Measurements from ENCODE around the gene CFAP77.
"Not testable (repeated sequence)": the region's sequence is repeated elsewhere in the genome, so short reads cannot be mapped to it uniquely, and the experiment has no call there.

CFAP77 gene

DNA sequence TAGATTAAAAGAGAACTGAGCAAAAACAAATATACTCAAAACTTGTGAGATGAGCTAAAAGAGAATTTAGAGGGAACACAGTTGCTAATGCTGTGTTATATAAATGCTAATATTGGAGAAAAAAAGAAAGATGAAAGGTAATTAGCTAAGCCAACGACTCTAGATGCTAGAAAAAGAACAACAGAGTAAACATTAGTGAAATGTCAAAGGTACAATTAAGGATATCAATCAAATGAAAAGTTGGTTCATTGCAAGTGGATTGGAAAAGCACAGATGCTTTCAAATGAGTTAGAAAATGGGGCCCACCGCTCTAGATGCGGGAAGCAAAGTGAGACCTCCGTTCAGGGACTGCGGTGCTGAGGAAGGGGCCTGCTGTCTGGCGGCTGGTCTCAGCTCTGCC, 154.5 kb downstream of the CFAP77 start:
- no peak overlapping the region for H3K27ac Mint-ChIP-seq
- no peaks in the 10 kb centered on the region for H3K36me3 Mint-ChIP-seq (ENCODE audit: insufficient read depth)
- H3K27me3 Mint-ChIP-seq: peaks cover 22 to 65% of the 10 kb centered on the region in 2 donors
- ATAC-seq (replicated peaks) (no peak), DNase-seq (no peak)
- H3K4me3 Mint-ChIP-seq: no peak overlapping the region
- no peaks in the 10 kb centered on the region for H3K9me3 Mint-ChIP-seq
- H3K4me1 Mint-ChIP-seq (ENCODE audit: low read depth in 2 of 2): peaks cover 0 to 1% of the 10 kb centered on the region in 2 donors

DNA sequence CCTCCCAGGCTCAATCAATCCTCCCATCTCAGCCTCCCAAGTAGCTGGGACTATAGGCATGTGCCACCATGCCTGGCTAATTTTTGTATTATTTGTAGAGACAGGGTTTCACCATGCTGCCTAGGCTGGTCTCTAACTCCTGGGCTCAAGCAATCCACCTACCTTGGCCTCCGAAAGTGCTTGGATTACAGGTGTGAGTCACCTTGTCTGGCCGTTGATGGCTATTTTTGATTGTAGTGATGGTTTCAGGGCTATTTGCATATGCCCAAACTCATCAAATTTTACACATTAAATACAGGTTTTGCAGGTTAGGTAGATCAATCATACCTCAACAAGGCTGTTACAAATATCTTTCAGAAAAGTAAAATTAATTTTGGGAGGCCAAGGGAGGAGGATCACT, 158.8 kb downstream of the CFAP77 start:
- not testable (repeated sequence) for H3K9me3 Mint-ChIP-seq; H3K4me3 Mint-ChIP-seq; H3K27ac Mint-ChIP-seq; H3K4me1 Mint-ChIP-seq (ENCODE audit: low read depth in 2 of 2); ATAC-seq (replicated peaks); H3K36me3 Mint-ChIP-seq (ENCODE audit: insufficient read depth); DNase-seq
- peaks cover 46 to 68% of the 10 kb centered on the region in 2 donors for H3K27me3 Mint-ChIP-seq

- Mint-ChIP-seq H3K27me3 (peaks cover 57 to 77% of the 10 kb centered on the region in 2 donors), H3K4me3 (no peak overlapping the region)
- ATAC-seq (replicated peaks): no peak
Measured at GRCh38 chr9:132571806-132572600, 162.0 kb downstream of the CFAP77 start.

GRCh38 chr9:132572921-132573320, 162.9 kb downstream of the CFAP77 start:
- no peaks in the 10 kb centered on the region for H3K9me3 Mint-ChIP-seq
- DNase-seq (no peak), ATAC-seq (replicated peaks) (no peak)
- H3K36me3 Mint-ChIP-seq (ENCODE audit: insufficient read depth): no peaks in the 10 kb centered on the region
- peaks cover 66 to 79% of the 10 kb centered on the region in 2 donors for H3K27me3 Mint-ChIP-seq
- peaks cover 0 to 3% of the 10 kb centered on the region in 2 donors for H3K4me1 Mint-ChIP-seq (ENCODE audit: low read depth in 2 of 2)
- no peak overlapping the region for H3K4me3 Mint-ChIP-seq
- no peak overlapping the region for H3K27ac Mint-ChIP-seq

More at GRCh38 chr9:132571806-132572600, 162.0 kb downstream of the CFAP77 start:
- DNase-seq: no peak
- Mint-ChIP-seq H3K27ac (no peak overlapping the region), H3K9me3 (no peaks in the 10 kb centered on the region), H3K4me1 (ENCODE audit: low read depth in 2 of 2) (peaks cover 0 to 3% of the 10 kb centered on the region in 2 donors), H3K36me3 (ENCODE audit: insufficient read depth) (no peaks in the 10 kb centered on the region)

DNA sequence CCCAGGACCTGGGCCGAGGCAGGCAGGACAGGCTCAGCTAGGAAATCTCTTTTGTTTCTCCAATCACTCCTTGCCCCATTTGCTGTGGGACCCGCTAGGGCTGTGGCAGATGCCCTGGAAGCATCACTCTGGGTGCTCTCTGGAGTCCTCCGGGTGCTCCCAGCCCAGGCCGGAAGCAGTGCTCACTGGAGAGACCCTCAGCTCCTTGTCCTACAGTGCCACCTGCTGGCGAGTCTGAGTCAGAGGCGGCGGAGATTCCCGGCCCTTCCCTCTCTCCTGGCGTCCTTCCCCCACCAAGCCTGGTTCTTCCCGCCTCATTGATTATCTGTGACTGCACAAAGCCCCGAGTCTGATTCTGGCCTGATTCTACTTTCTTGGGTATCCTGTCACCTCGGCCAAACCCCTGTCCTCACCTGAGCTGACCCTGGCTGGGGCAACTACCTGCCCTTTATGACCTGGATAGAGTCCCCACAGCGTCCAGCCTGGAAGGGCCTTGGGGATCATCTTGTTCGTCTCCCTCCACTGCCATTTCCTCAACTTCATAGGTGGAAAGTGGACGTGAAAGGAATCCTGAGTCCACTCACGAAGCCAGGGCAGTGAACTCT, 165.1 kb downstream of the CFAP77 start:
- Mint-ChIP-seq H3K27me3 (peaks cover 75 to 94% of the 10 kb centered on the region in 2 donors), H3K36me3 (ENCODE audit: insufficient read depth) (no peaks in the 10 kb centered on the region)
- ATAC-seq (replicated peaks): peak; percentile 59

DNA sequence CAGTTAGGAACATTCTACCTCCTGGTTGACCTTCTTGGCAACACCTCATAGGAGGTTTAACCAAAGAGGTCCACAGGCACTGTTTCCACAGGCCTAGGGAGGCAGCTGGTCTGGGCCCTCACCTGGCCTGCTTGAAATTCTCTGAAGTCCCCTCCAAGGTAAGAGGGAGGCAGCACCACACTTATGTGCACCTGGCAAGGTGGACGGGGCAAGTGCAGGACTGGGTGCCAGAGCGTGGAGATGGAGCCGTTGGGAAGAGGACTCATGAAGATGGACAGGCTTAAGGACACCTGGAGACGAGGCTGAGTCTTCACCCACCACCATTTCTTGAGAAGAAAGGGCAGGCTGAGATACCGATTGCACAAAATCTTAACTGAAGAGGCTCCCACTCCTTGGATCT, 165.8 kb downstream of the CFAP77 start:
- H3K4me3 Mint-ChIP-seq: no peak overlapping the region
- H3K27me3 Mint-ChIP-seq: peaks cover 73 to 91% of the 10 kb centered on the region in 2 donors
- H3K27ac Mint-ChIP-seq: no peak overlapping the region
- H3K9me3 Mint-ChIP-seq: no peaks in the 10 kb centered on the region
- no peaks in the 10 kb centered on the region for H3K36me3 Mint-ChIP-seq (ENCODE audit: insufficient read depth)
- peaks cover 0 to 3% of the 10 kb centered on the region in 2 donors for H3K4me1 Mint-ChIP-seq (ENCODE audit: low read depth in 2 of 2)
- ATAC-seq (replicated peaks): no peak
- no peak for DNase-seq

More for the DNA sequence above, 165.1 kb downstream of the CFAP77 start:
- DNase-seq: peak; percentile 44 to 46 (median 45)
- no peaks in the 10 kb centered on the region for H3K9me3 Mint-ChIP-seq
- H3K27ac Mint-ChIP-seq: no peak overlapping the region
- H3K4me3 Mint-ChIP-seq: no peak overlapping the region
- H3K4me1 Mint-ChIP-seq (ENCODE audit: low read depth in 2 of 2): peaks cover 0 to 3% of the 10 kb centered on the region in 2 donors

- H3K9me3 Mint-ChIP-seq: no peaks in the 10 kb centered on the region
- H3K4me1 Mint-ChIP-seq (ENCODE audit: low read depth in 2 of 2): peaks cover 5 to 8% of the 10 kb centered on the region in 2 donors
- peaks cover 73 to 91% of the 10 kb centered on the region in 2 donors for H3K27me3 Mint-ChIP-seq
- H3K4me3 Mint-ChIP-seq: no peak overlapping the region
- H3K36me3 Mint-ChIP-seq (ENCODE audit: insufficient read depth): peaks cover 10% of the 10 kb centered on the region
- DNase-seq: no peak
- no peak overlapping the region for H3K27ac Mint-ChIP-seq
- ATAC-seq (replicated peaks): no peak
Measured at GRCh38 chr9:132577119-132577518, 167.1 kb downstream of the CFAP77 start.

GRCh38 chr9:132578367-132578932, 168.4 kb downstream of the CFAP77 start:
- H3K4me3 Mint-ChIP-seq: no peak overlapping the region
- peaks cover 5 to 8% of the 10 kb centered on the region in 2 donors for H3K4me1 Mint-ChIP-seq (ENCODE audit: low read depth in 2 of 2)
- ATAC-seq (replicated peaks) (no peak), DNase-seq (no peak)
- H3K9me3 Mint-ChIP-seq: no peaks in the 10 kb centered on the region
- peaks cover 67 to 91% of the 10 kb centered on the region in 2 donors for H3K27me3 Mint-ChIP-seq
- peaks cover 22% of the 10 kb centered on the region for H3K36me3 Mint-ChIP-seq (ENCODE audit: insufficient read depth)
- no peak overlapping the region for H3K27ac Mint-ChIP-seq

GRCh38 chr9:132579427-132579798, 169.4 kb downstream of the CFAP77 start:
- no peak overlapping the region for H3K27ac Mint-ChIP-seq
- no peak for ATAC-seq (replicated peaks)
- no peak for DNase-seq
- no peaks in the 10 kb centered on the region for H3K9me3 Mint-ChIP-seq
- peaks cover 71 to 94% of the 10 kb centered on the region in 2 donors for H3K27me3 Mint-ChIP-seq
- H3K4me3 Mint-ChIP-seq: no peak overlapping the region
- H3K4me1 Mint-ChIP-seq (ENCODE audit: low read depth in 2 of 2): peaks cover 5 to 8% of the 10 kb centered on the region in 2 donors
- peaks cover 22% of the 10 kb centered on the region for H3K36me3 Mint-ChIP-seq (ENCODE audit: insufficient read depth)

DNA sequence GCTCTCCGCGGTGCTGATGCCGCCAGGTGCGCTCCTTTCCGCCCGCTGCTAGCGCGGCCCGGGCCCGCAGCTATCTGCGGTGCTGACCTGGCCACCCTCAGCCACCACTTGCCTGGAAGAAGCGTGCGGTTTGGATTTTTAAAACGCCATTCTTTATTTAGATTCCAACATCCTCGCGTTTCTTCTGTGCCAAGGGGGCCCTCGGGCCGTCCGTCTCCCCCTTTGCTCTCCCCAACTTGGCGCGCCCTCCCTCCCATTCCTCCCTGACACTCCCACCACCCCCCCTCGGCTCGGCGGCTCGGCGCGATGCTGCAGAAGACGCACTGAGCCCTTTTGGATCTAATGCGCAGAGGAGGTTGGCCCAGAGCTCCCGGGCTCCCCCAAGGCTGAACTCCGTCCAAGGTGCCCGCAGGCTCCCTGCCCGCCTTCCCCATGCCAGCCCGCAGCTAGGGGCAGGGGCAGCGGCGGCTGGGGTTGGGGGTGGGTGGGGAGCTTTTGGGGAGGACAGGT, 172.3 kb downstream of the CFAP77 start, which contains the start of gene BARHL1:
BARHL1 (plus strand) TSS at position 331 of the 510 bp plus-strand sequence. CDS start 192 bp downstream, outside the sequence.
- Mint-ChIP-seq H3K9me3 (no peaks in the 10 kb centered on the region), H3K36me3 (ENCODE audit: insufficient read depth) (peaks cover 25% of the 10 kb centered on the region), H3K27me3 (peaks cover 69 to 91% of the 10 kb centered on the region in 2 donors), H3K4me1 (ENCODE audit: low read depth in 2 of 2) (peaks cover 4 to 5% of the 10 kb centered on the region in 2 donors), H3K27ac (peak within 1 kb of the TSS in 1 of 2 donors; percentile 85), H3K4me3 (peak within 1 kb of the TSS; percentile 70 to 78)
- DNase-seq (no peak), ATAC-seq (replicated peaks) (no peak)

DNA sequence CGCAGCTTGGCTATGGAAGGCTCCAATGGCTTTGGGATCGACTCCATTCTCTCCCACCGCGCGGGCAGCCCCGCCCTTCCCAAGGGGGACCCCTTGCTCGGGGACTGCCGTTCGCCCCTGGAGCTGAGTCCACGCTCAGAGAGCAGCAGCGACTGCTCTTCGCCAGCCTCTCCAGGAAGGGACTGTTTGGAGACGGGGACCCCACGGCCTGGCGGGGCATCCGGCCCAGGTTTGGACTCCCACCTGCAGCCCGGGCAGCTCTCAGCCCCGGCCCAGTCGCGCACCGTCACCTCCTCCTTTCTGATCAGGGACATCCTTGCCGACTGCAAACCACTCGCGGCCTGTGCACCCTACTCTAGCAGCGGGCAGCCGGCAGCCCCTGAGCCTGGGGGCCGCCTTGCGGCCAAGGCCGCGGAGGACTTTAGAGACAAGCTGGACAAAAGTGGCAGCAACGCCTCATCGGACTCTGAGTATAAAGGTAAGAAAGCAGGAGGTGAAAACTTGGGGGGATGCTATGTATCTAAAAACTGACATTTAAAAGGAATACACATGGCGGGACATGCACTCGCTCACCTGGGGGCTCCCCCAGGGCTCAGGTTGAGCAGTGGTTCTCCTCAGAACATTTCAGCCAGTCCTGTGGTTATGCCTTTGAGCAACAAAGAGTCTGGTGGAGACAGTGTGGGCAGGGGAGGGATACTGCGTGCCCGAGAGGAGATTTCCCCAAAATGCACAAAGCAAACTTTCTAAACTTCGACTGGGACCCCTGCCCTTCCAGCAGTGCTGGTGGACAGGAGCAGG, 173.0 kb downstream of the CFAP77 start:
- H3K4me3 Mint-ChIP-seq: no peak overlapping the region
- H3K27ac Mint-ChIP-seq: no peak overlapping the region
- no peaks in the 10 kb centered on the region for H3K9me3 Mint-ChIP-seq
- H3K4me1 Mint-ChIP-seq (ENCODE audit: low read depth in 2 of 2): peaks cover 4 to 5% of the 10 kb centered on the region in 2 donors
- no peak for ATAC-seq (replicated peaks)
- peaks cover 25% of the 10 kb centered on the region for H3K36me3 Mint-ChIP-seq (ENCODE audit: insufficient read depth)
- no peak for DNase-seq
- H3K27me3 Mint-ChIP-seq: peaks cover 65 to 91% of the 10 kb centered on the region in 2 donors

- Mint-ChIP-seq H3K4me3 (no peak overlapping the region), H3K36me3 (ENCODE audit: insufficient read depth) (peaks cover 25% of the 10 kb centered on the region), H3K9me3 (no peaks in the 10 kb centered on the region), H3K27ac (no peak overlapping the region), H3K27me3 (peaks cover 65 to 91% of the 10 kb centered on the region in 2 donors), H3K4me1 (ENCODE audit: low read depth in 2 of 2) (peaks cover 5 to 6% of the 10 kb centered on the region in 2 donors)
- ATAC-seq (replicated peaks) (no peak), DNase-seq (no peak)
Measured at GRCh38 chr9:132583584-132584304, 173.7 kb downstream of the CFAP77 start.
